ENCODE results near the gene USP6.
"Not testable (repeated sequence)": the region's sequence is repeated elsewhere in the genome, so short reads cannot be mapped to it uniquely, and the experiment has no call there.

The USP6 gene

DNA sequence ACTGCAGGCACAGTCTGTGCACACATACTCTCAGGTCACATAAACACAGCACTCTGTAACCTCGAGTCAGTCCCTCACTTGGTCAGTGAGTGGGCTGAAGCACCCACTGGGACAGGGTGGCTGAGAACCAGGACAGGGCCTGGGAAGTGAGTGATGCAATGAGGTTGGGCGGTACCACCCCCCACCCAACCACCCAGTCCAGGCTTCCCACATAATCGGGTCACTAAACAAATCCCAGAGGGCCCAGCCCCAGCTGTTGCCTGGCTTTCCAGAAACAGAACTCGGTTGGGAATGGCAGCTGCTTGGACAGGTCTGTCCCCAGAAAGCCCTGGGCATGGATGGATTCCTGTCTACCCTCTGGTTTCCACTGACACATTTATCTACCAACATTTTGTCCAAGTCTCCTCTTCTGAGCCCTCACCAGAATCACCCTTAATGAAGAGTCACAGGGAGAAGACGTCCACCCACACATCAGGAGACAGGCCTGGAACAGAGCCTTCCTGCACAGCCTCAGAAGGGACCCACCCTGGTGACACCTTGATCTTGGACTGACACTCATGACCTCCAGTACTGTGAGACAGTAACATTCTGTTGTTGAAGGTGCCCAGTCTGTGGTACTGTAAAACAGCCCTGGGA, 8.4 kb downstream of the USP6 start:
- not testable (repeated sequence) for H3K4me1 Mint-ChIP-seq; H3K36me3 Mint-ChIP-seq (ENCODE audit: insufficient read depth); H3K4me3 Mint-ChIP-seq; H3K27ac Mint-ChIP-seq (ENCODE audit: low read depth); ATAC-seq (replicated peaks; ENCODE audit: extremely low read depth, poor library complexity, severe bottlenecking); H3K9me3 Mint-ChIP-seq
- peak in 1 of 2 donors; percentile 4 for DNase-seq (ENCODE audit: low spot score in 2 of 2)
- H3K27me3 Mint-ChIP-seq: peaks cover 58% of the 10 kb centered on the region

DNA sequence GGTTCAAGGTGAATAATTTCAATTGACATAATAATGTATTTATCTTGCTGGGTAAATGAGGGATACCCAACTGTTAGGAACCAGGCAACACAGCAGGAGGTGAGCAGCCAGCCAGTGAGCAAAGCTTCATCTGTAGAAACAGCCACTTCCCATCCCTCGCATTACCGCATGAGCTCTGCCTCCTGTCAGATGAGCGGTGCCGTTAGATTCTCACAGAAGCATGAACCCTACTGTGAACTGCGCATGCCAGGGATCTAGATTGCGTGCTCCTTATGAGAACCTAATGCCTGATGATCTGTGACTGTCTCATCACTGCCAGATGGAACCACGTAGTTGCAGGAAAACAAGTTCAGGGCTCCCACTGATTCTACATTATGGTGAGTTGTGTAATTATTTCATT, 9.1 kb downstream of the USP6 start:
- peaks cover 58% of the 10 kb centered on the region for H3K27me3 Mint-ChIP-seq
- not testable (repeated sequence) for H3K4me1 Mint-ChIP-seq; ATAC-seq (replicated peaks; ENCODE audit: extremely low read depth, poor library complexity, severe bottlenecking); H3K4me3 Mint-ChIP-seq; DNase-seq (ENCODE audit: low spot score in 2 of 2); H3K27ac Mint-ChIP-seq (ENCODE audit: low read depth); H3K9me3 Mint-ChIP-seq; H3K36me3 Mint-ChIP-seq (ENCODE audit: insufficient read depth)

DNA sequence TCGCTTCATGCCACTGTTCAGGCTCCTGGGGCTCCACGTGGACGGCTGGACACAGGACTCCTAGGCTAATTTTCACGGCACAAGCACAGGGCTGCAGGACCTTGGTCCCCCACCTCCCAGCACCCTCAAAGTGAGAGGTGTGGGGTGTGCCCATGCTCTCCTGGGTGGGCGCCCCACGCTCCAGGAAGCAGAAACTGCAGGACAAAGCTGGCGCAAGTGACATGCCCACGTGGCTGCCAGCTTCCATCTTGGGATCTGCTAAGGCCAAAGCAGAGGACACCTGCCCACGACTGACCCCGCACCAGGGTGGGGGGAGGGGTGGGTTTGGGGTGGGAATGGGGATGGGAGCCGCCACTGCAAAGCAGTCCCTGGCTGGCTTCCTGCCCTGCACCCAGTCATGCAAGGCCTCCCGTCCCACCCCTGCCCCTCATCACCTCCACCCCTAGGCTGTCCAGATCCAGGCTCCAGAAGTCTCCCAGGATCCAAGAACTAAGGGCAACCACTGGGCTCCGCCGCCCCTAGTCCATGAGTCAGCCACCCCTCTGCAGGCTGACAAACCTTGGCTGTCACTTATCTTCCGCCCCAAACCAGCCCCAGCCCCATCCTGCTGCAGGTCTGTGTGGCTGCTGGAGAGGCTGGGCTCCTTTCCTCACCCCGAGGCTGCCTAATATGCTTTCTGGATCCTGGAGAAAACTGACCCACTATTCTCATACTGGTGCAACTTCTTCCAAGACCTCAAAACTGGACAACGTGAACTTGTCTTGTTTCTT, 11.1 kb downstream of the USP6 start:
- DNase-seq (ENCODE audit: low spot score in 2 of 2) (no peak), ATAC-seq (replicated peaks; ENCODE audit: extremely low read depth, poor library complexity, severe bottlenecking) (no peak)
- no peak overlapping the region for H3K4me3 Mint-ChIP-seq
- no peak overlapping the region for H3K27ac Mint-ChIP-seq (ENCODE audit: low read depth)
- peaks cover 2% of the 10 kb centered on the region for H3K36me3 Mint-ChIP-seq (ENCODE audit: insufficient read depth)
- no peaks in the 10 kb centered on the region for H3K4me1 Mint-ChIP-seq
- H3K27me3 Mint-ChIP-seq: peaks cover 39% of the 10 kb centered on the region
- no peaks in the 10 kb centered on the region for H3K9me3 Mint-ChIP-seq

DNA sequence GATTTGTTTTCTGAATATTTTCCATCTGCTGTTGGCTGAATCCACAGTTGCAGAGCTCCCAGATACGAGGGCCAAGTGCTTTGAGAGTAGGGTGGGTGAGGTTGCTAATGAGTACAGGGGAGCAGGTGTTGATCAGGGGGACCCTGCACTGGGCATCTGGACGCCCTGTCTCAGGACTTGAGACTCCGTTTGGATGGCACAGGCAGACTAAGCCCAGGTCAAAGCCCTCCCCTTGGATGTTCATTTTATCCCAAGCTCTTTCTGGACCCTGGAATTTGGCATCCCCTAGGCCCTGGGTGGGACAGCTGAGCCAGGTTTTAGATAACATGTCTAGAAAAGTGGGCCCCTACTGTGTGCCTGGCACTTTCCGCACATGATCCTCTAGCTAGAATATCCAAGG, 12.1 kb downstream of the USP6 start:
- no peak for ATAC-seq (replicated peaks; ENCODE audit: extremely low read depth, poor library complexity, severe bottlenecking)
- DNase-seq (ENCODE audit: low spot score in 2 of 2): no peak
- Mint-ChIP-seq H3K4me3 (no peak overlapping the region), H3K36me3 (ENCODE audit: insufficient read depth) (peaks cover 2% of the 10 kb centered on the region), H3K27ac (ENCODE audit: low read depth) (no peak overlapping the region), H3K9me3 (no peaks in the 10 kb centered on the region), H3K4me1 (no peaks in the 10 kb centered on the region), H3K27me3 (peaks cover 32% of the 10 kb centered on the region)

DNA sequence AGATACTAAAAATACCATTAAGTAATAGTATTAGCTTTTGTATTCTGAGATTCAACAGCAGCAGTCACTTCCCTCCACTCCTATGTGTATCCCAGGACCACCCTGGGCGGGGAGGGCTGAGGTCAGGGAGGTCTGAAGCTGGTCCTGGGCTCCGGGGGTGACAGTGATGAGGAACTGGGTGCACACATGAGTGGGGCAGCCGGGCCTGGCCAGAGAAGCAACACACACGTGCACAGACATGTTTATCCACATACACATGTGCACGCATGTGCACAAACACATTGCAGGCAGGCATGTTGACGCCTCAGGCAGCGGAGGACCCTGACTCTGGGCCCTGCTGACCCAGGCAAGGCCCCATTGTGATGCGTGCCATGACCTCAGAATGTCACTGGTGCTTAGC, 12.6 kb downstream of the USP6 start:
- not testable (repeated sequence) for H3K4me1 Mint-ChIP-seq
- H3K27me3 Mint-ChIP-seq: peaks cover 32% of the 10 kb centered on the region

DNA sequence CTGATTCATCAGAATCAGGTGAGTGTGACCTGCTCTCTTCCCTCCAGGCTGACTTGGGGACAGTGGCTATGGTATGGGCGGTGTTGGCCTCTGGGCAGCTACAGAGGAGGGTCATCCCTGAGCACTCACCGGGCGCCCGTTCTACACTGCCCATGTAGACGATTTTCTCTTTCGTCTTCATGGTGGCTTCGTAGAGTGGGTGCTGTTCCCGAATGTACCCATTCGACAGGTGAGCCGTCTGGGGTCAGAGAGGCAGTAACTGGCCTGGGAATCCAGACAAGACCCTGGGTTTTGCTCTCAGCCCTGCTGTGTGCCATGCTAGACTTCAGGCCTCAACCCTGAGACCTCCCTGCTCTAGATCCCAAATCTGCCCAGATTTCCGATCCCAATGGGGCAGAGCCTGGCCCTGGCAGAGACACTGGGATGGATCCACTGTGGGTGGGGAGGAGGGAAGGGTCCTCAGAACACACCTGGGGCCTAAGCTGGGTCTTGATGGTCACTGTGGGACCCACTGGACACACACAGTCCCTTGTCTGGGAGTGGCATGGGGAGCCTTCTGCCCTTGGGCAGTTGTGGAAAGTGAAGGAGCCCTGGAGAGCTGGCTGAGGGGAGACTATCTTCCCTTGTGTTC, 13.2 kb downstream of the USP6 start:
- ATAC-seq (replicated peaks; ENCODE audit: extremely low read depth, poor library complexity, severe bottlenecking): no peak
- no peak for DNase-seq (ENCODE audit: low spot score in 2 of 2)
- H3K27ac Mint-ChIP-seq (ENCODE audit: low read depth): no peak overlapping the region
- H3K27me3 Mint-ChIP-seq: peaks cover 27% of the 10 kb centered on the region
- H3K4me3 Mint-ChIP-seq: no peak overlapping the region
- H3K36me3 Mint-ChIP-seq (ENCODE audit: insufficient read depth): no peaks in the 10 kb centered on the region
- H3K4me1 Mint-ChIP-seq: no peaks in the 10 kb centered on the region
- no peaks in the 10 kb centered on the region for H3K9me3 Mint-ChIP-seq

More for the DNA sequence above, 12.6 kb downstream of the USP6 start:
- not testable (repeated sequence) for DNase-seq (ENCODE audit: low spot score in 2 of 2); H3K36me3 Mint-ChIP-seq (ENCODE audit: insufficient read depth); H3K4me3 Mint-ChIP-seq; H3K9me3 Mint-ChIP-seq; H3K27ac Mint-ChIP-seq (ENCODE audit: low read depth); ATAC-seq (replicated peaks; ENCODE audit: extremely low read depth, poor library complexity, severe bottlenecking)

DNA sequence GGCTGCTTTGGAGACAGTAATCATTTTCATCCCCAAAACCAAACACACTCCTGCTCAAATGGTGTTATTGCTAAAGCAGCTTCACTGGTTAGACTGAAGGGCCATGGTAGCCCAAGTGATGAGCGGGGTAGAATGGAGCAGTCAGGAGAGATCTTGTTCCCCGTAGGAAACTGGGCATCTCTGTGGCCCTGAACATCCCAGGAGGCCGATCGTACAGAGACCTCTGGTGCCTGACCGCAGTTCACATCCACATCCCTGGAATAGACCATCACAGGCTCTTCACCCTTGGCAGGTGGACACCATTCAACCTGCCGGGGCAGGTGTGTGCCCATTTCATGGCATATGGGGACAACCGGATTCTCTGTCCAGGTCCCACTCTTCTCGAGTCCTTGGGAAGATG, 13.9 kb downstream of the USP6 start:
- H3K9me3 Mint-ChIP-seq; H3K27ac Mint-ChIP-seq (ENCODE audit: low read depth); DNase-seq (ENCODE audit: low spot score in 2 of 2); H3K36me3 Mint-ChIP-seq (ENCODE audit: insufficient read depth); H3K4me1 Mint-ChIP-seq; H3K4me3 Mint-ChIP-seq; ATAC-seq (replicated peaks; ENCODE audit: extremely low read depth, poor library complexity, severe bottlenecking): not testable (repeated sequence)
- peaks cover 19% of the 10 kb centered on the region for H3K27me3 Mint-ChIP-seq

DNA sequence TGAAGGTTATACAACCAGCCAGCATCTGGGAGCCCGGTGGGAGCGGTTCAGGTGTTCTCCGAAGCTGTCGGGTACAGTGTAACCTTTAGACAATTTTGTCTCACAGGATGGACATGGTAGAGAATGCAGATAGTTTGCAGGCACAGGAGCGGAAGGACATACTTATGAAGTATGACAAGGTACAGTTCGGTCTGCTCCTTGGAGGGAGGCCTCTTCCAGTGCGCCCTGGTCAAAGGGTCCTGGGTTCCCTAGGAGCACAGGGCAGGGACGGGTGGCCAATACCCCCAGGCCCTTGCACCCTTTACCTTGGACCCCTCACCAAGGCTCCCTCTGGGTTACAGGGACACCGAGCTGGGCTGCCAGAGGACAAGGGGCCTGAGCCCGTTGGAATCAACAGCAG, 14.4 kb downstream of the USP6 start:
- not testable (repeated sequence) for H3K27ac Mint-ChIP-seq (ENCODE audit: low read depth); ATAC-seq (replicated peaks; ENCODE audit: extremely low read depth, poor library complexity, severe bottlenecking); DNase-seq (ENCODE audit: low spot score in 2 of 2); H3K36me3 Mint-ChIP-seq (ENCODE audit: insufficient read depth); H3K4me3 Mint-ChIP-seq; H3K4me1 Mint-ChIP-seq; H3K9me3 Mint-ChIP-seq
- peaks cover 19% of the 10 kb centered on the region for H3K27me3 Mint-ChIP-seq

DNA sequence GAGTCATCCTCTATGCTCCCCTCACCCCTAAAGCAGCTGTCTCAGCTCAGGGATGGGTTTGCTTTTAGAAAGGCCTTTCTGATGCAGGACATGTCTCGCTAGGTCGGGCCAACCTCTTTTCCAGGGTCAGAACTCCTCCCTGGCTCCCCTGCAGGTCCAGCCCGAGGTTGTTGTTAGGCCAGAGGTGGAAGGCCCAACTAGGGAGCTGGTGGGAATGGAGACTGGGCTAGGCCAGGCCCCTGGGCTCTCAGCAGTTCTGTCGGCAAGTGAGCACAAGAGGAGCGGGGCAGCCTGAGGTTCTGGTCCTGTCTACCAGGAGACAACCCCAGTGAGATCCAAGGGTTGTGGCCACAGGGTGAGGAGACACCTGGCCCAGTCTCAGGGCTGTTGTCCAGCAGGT, 14.9 kb downstream of the USP6 start:
- ATAC-seq (replicated peaks; ENCODE audit: extremely low read depth, poor library complexity, severe bottlenecking); H3K4me1 Mint-ChIP-seq; DNase-seq (ENCODE audit: low spot score in 2 of 2); H3K4me3 Mint-ChIP-seq; H3K36me3 Mint-ChIP-seq (ENCODE audit: insufficient read depth); H3K9me3 Mint-ChIP-seq; H3K27ac Mint-ChIP-seq (ENCODE audit: low read depth): not testable (repeated sequence)
- H3K27me3 Mint-ChIP-seq: peaks cover 18% of the 10 kb centered on the region

DNA sequence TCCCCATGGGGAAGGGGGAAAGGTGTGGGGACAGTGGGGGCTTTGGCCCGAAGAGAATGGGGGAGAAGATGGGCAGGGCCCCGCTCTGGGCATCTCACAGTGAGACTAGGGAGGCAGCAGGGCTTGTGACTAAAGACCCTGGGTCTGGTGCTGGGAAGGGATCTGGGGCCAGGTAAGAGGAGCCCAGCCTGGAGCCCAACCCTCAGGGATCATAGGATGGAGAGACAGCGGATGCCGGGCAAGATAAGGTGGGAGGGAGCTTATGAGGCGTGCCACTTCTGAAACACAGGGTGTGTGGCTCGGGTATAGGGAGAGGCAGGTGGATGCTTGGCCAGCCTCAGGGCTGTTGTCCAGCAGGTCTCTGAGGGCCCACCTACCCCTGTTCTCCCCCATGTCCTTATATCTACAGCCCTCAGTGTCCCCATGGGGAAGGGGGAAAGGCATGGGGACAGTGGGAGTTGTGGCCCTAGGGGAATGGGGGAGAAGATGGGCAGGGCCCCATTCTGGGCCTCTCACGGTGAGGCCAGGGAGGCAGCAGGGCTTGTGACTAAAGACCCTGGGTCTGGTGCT, 15.4 kb downstream of the USP6 start:
- no peaks in the 10 kb centered on the region for H3K9me3 Mint-ChIP-seq
- ATAC-seq (replicated peaks; ENCODE audit: extremely low read depth, poor library complexity, severe bottlenecking): no peak
- no peaks in the 10 kb centered on the region for H3K4me1 Mint-ChIP-seq
- H3K27ac Mint-ChIP-seq (ENCODE audit: low read depth): no peak overlapping the region
- H3K36me3 Mint-ChIP-seq (ENCODE audit: insufficient read depth): no peaks in the 10 kb centered on the region
- no peak overlapping the region for H3K4me3 Mint-ChIP-seq
- no peak for DNase-seq (ENCODE audit: low spot score in 2 of 2)
- H3K27me3 Mint-ChIP-seq: peaks cover 13% of the 10 kb centered on the region

DNA sequence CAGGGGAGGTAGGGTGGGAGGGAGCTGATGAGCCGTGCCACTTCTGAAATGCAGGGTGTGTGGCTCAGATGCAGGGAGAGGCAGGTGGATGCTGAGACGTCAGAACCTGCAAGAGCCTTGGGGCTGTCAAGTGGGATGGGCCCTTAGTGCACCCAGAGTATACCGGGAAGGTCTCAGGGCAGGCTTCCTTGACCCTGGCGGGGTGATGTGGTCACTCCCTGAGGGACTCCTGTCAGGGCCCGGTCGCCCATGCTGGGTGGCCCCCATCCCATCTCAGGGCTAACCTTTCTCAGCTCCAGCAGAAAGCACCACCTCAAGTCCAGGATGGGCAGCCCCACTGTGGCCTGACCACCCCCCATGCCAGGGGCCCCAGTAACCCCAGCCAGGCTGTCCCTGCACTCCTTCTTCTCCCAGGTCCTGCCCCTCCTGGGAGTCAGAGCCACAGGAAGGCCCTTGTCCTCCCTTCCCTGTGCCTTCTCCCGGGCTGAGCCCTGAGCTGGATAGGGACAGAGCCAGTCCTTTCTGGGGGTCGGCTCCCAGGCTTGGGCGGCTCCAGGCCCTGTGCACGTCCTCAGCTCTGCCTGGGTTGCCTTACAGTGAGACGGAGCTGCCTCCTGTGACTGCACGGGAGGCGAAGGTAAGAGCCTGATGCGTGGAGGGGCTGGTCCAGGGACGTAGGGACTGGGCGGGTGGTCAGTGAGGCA, 16.1 kb downstream of the USP6 start:
- DNase-seq (ENCODE audit: low spot score in 2 of 2); H3K4me3 Mint-ChIP-seq; H3K4me1 Mint-ChIP-seq; H3K36me3 Mint-ChIP-seq (ENCODE audit: insufficient read depth); ATAC-seq (replicated peaks; ENCODE audit: extremely low read depth, poor library complexity, severe bottlenecking); H3K9me3 Mint-ChIP-seq; H3K27ac Mint-ChIP-seq (ENCODE audit: low read depth): not testable (repeated sequence)
- H3K27me3 Mint-ChIP-seq: peaks cover 10% of the 10 kb centered on the region

DNA sequence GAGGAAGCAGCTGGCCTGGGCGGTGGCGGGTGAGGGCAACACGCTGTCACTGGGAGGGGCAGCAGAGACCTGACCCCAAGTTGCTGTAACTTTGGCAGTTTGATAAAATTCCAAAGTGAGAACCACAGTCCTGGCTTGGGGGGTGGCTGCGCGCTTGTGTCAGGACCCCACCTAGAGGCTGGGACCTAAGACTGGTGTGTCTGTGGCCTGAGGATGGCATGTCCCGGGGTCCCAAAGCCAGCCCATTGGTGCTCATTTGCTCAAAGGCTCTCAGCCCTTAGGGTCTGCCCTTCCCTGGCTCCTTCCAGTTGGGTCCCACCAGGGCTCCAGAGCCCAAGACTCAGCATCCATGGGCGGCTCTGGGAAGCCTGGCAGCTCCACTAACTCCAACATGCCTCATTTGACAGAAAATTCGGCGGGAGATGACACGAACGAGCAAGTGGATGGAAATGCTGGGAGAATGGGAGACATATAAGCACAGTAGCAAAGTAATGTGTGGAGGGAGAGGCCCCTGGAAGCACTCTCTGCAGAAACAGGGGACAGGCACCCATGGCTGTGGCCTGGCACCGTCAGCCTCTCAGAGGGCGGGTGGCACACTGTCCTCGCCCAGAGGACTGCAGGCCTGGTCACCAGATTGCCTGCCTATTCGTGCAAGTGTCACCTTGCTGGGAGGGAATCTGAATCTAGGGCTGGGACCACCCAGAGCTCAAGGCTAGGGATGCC, 16.8 kb downstream of the USP6 start:
- not testable (repeated sequence) for H3K4me1 Mint-ChIP-seq; H3K27me3 Mint-ChIP-seq; ATAC-seq (replicated peaks; ENCODE audit: extremely low read depth, poor library complexity, severe bottlenecking); H3K9me3 Mint-ChIP-seq; H3K36me3 Mint-ChIP-seq (ENCODE audit: insufficient read depth); DNase-seq (ENCODE audit: low spot score in 2 of 2); H3K4me3 Mint-ChIP-seq; H3K27ac Mint-ChIP-seq (ENCODE audit: low read depth)

All from central memory CD8-positive, alpha-beta T cell (primary cell).